GM12875 (cell line): Measurements from ENCODE around the gene NCKAP5.

ENCODE experiments used
- H3K4me3 ChIP-seq: one replicate; pipeline ENCODE4 v1.5.1; 2011; ENCODE audit warnings: low read depth, low read length, control low read depth
- TF ChIP-seq, protein P1 (sequence below): IDR thresholded peaks from 2 replicates; pipeline ENCODE4 v1.5.1; 2011; ENCODE audit warnings: low read depth, mild to moderate bottlenecking, control low read depth, inconsistent platforms, low read length, moderate library complexity, borderline replicate concordance; ENCODE audit not compliant: insufficient read depth

Gene NCKAP5

DNA sequence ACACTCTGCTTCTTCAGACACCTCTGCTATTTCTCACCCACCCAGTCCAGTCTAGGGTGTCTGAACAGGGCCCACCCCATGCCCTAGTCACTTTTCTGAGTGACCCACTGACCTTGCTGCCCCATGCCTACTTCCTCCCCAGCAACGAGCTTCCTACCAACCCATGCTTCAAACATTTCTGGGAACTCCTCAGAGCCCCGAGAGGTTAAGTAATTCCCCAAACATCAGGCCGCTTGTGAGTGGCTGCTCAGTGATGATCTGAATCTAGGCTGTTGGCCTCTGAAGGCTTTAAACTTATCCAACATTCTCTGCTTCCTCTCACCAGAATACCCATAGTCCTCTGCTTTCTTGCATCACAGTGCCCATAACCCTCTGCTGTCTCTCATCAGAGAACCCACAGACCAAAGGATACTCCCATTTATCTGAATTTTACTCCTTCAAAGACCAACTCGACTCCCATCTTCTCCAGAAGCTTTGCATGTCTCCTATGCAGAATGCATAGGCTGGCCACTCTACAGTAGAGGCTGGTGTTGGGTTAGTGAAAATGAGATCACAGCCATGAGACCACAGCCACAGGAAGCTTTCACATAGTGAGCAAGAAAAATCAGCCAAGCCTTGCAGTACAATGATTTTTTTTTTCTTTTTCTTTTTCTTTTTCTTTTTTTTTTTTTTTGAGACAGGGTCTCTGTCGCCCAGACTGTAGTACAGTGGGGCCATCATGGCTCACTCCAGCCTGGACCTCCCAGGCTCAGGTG lies 588.7 kb downstream of the NCKAP5 start:
- no peak overlapping the region for H3K4me3 ChIP-seq
- TF ChIP-seq, protein P1, sequence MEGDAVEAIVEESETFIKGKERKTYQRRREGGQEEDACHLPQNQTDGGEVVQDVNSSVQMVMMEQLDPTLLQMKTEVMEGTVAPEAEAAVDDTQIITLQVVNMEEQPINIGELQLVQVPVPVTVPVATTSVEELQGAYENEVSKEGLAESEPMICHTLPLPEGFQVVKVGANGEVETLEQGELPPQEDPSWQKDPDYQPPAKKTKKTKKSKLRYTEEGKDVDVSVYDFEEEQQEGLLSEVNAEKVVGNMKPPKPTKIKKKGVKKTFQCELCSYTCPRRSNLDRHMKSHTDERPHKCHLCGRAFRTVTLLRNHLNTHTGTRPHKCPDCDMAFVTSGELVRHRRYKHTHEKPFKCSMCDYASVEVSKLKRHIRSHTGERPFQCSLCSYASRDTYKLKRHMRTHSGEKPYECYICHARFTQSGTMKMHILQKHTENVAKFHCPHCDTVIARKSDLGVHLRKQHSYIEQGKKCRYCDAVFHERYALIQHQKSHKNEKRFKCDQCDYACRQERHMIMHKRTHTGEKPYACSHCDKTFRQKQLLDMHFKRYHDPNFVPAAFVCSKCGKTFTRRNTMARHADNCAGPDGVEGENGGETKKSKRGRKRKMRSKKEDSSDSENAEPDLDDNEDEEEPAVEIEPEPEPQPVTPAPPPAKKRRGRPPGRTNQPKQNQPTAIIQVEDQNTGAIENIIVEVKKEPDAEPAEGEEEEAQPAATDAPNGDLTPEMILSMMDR: no peak

DNA sequence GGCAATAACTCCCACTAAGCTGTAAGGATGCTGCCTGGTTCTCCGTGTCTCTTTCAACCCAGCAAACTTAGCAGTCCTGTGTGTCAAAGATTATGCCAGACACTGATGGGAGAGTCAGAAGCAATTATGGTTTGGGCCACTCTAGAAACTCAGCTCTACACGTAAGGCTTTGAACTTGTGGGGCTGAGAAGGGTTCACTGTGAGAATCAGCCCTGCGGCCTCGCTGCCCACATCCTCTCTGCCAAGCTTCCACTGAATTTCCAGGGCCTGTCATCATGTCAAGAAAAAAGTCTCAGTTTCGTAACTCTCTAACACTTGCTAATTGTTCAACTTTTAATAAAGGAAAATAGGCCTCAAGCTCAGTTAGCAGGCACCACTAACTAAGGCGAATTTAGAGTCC lies 589.4 kb downstream of the NCKAP5 start:
- no peak overlapping the region for H3K4me3 ChIP-seq
- TF ChIP-seq, protein P1: no peak

DNA sequence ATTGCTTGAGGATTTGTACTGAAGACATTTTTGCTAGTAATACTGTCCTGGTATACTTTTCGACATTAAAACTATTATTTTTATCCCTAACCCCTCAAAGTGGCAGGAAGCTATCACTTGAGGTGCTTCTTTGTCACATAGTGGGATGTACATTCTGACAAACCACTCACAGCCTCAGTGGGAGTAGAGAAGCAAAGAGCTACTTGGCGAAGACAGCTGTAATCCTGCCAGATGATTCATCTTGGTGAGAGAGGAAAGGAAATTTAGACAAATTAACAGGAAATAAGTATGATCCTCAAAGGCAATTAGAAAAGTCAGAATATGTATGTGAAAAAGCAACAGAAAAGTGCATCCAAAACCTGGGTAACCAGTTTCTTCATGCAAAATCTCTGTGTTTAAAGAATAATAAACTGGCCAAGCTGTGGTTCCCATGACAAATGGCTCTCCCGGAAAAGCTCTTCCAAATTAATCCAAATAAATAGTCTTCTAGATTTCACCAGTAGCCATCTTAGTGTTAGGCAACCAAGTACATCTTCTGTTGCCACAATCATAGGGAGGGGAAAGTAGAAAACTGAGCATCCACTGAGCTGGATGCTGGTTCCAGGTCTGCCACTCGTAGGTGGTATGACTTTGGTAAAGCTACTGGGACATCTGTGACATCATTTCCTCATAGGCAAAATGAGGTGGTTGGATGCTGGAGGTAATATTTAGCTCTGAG lies 590.3 kb downstream of the NCKAP5 start:
- H3K4me3 ChIP-seq: no peak overlapping the region
- TF ChIP-seq, protein P1: no peak

DNA sequence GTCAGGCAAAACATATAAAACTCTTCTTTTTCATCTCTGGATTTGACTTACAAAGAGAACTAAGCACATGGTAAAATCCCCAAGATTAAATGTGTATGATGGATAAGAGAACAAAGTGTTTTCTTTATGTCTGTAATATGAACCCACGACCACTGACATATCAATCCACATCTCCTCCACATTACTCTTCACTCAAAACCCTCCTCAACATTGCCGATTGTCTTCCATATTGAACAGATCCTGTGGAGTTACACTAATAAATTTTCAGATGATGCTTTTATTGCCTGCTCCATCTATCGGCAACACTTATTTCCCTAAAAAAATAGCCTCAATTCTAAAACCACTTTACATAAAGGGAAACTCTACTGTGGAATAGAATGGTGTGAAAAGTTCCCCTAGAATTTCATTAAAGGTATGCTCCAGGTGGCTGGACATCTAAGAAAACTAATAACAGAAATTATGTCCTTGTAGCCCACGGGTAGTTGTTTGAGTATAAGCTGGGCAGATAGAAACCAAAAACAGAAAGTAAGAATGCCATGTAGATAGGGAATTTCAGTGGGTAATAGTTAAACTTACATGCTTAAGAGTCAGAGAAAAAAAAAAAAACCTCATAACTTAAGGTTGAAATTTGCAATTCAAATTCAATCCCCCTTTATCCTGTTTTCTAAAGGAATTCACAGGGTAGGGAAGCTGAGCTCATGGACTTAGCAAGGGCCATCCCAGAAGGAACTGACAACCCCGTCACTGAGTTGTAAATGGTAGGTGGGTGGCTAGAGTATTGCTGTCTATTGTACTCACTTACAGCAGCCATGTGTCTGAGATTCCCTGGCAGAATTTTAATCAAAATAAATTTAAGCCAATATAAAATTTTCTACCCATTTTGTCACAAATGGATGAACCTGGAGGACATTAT lies 592.8 kb downstream of the NCKAP5 start:
- H3K4me3 ChIP-seq: no peak overlapping the region
- TF ChIP-seq, protein P1: no peak

DNA sequence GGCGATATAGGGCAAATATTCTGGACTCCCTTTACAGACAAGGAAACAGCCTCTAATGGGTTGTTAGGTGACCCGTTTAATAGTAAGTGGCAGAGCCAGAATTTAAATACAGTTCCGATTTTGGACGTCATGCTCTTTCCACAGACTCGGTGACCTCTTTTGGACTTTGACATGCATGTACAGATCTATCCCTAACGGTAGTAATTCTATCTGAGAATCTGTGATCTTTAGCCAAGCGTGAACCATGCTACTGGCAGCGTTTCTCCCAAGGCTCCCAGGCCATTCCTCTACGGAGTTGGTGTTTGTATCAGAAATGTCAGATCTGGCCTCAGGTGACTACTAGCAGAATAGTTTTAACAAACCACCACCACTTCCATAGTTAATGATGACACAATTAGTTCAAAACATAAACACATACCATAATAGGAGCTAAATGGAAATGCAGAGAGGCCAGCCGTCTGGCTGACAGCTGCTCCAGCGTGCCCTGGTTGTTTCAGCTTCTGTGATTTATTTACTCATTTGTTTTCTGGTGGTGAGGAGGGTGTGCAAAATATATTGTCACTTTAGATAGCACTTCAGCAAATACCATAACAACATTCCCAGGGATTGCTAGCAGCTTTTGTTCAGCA lies 593.7 kb downstream of the NCKAP5 start:
- TF ChIP-seq, protein P1: no peak
- no peak overlapping the region for H3K4me3 ChIP-seq

DNA sequence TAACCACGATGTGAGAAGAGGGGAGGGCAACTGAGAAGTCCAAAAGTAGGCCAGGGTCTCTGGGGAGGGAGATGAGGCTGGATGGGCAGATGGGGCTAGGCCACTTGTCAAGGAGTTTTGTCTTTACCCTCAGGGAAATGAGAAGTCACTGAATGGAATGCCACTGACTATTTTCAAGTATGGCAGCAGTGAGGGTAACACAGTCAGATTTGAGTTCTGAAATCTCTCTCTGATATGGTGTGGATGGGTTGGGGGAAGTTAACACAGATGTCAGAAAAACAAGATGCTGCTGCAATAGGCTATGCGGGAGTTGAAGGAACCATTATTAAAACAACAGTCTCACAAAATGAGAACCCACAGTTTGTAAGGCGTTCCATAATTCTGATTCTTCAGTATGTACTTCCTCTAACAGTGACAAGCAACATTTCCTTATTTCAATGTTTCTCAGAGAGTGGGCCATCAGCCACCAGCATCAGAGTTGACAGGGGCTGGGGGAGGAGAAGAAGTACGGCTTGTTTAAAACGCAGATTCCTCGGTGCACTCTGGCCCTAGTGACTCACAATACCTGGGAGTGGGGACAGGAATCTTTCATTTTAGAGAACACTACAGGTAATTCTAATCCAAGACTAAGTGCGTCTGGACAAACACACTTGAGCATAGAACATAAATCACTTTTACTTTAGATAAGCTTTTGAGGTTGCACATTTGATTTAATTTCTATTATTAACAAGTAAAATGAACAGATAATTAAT lies 596.8 kb downstream of the NCKAP5 start:
- H3K4me3 ChIP-seq: no peak overlapping the region
- TF ChIP-seq, protein P1: no peak
